DMS79 treated with DMSO at 0.1 percent for 48 hours (cell line): ENCODE measurements around the gene KRT83.
A peak's percentile ranks its signal among the peaks of the same experiment; 100 is the strongest.
"Not testable (repeated sequence)": the region's sequence is repeated elsewhere in the genome, so short reads cannot be mapped to it uniquely, and the experiment has no call there.

Experiments
- DNase-seq: peaks from one replicate; lab custom pipeline; 2025; lab: John Stamatoyannopoulos, UW

Gene KRT83

DNA sequence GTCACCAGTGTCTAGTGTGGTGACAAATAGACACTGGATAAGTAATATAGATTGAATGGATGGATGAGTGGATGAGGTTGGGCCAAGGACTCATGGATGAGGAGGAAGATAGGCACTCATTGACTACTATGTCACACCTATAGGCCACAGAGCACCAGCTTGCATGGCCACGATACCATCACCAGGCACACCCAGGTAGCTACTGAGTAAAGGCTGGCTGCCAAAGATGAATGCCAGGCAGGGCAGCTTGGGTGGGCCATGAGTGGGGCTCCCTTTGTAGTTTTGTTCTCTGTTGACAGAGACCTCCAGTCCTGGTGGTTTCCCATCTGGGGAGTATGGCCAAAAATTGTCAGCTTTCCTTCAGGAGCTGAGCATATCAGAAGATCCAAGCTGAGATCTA lies 11.2 kb upstream of the KRT83 start:
- DNase-seq, result no peak

DNA sequence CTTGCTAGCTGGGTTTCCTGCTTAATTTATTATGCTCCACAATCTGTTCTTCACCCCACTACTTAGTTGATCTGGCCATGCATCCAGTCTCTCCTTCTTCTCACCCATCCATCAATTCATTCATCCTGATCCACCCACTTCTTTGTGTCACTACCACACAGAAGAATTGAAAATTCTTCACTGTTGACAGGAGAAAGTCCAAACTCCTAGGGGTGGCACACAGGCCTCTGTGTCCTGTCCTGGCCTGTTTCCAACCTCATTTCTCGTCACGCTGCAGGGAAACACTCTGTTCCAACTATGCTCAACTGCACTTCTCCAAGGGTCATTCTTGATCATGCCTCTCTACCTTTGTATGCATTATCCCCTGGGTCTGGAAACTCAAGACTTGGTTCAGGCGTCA lies 10.6 kb upstream of the KRT83 start:
- DNase-seq, result peak; percentile 29

DNA sequence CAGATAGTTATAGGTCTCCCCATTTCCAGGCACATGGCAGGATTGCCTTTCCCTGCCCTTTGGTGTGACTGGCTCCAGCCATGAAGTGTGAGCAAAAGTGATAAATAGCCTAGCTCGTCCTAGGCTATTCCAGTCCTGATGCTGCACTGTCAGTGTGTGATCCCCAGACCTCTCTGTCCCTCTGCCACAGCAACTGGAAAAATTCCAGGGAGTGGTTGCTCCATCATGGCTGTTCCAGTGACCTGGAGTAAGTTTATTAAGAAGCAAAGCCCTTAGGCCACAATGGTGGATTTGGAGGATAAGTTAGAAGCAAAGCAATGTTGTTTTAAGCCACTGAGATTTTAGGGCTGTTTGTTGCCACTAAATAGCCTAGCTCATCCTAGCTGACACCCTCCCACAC lies 9.8 kb upstream of the KRT83 start:
- DNase-seq, result no peak

DNA sequence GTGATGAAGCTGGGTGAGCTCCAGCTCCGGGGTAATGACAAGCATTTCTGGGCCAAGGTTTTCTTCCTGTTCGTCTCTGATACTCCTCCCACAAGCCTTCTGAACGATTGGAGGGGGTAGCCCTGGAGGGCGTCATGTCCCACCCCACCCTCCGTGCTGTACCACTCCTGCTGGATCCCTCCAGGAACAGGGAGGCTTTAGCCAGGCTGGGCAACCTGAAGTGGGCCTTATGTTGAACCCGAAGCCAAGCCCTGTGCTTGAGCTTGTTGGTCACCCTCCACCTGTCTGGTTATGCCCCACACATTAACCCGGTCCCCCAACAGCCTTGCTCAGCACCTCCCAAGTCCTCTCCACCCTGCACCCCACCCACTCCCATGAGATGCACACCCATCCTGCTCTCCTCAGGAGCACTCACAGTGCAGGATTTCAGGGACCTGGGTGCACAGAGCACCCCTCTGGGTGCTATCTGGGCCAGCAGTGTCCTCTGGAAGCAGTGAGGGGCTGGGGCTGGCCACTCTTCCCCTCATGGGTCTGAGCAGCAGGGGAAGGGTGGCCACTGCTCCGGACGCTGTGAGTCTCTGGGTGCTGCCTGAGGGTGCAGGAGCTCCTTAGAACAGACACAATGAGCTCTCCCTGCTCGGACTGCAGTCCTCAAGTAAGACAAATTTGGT lies 6.8 kb upstream of the KRT83 start:
- no peak for DNase-seq

DNA sequence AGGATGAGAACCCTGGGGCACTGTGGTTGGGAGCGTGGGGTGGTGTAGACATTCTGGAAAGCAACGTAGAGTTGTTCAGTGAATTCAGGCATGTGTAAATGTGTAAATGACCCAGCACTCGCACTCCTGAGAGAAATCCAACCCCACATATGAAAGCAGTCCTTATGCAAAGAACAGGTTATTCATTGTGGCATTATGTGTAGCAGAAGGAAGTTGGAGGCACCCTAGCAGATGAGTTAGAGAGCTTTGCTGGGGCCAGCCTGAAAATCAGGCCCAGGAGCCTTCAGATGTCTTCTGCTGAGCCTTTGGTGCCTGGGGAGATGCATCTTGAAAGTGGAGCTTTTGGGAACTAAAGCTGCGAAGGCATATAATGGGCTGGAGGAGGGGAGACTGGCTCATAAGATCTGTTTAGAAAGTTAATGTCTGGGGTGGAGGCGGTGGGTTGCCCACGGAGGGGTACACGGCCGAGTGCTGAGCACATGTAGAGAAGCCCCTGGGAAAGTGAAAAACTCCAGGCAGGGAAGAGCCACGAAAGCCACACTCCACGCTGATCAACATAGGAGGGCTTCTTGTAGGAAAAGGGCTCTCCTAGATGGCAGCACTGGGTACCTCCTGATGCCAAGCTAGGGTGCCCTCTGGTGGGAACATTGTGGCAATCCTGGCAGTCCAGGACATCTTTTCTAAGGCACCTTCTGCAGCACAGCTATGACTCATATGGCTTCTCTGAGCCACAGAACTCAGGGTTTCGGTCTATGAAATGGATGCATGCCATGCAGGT lies 6.0 kb upstream of the KRT83 start:
- DNase-seq, result peak; percentile 5

DNA sequence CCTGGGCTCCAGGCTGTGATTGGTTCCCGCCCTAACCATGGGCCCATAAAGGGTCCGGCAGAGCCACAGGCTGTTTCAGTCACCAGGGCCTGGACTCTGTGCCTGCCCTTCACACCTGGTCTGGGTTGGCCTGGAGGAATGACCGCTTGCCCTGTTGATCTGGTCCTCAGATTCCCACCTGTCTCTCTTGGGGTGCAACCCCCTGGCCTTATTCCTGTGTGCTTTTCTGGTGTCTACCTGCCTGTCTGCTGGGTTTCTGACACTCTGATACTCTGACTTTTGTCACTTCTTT lies 2.9 kb upstream of the KRT83 start:
- DNase-seq, result no peak

DNA sequence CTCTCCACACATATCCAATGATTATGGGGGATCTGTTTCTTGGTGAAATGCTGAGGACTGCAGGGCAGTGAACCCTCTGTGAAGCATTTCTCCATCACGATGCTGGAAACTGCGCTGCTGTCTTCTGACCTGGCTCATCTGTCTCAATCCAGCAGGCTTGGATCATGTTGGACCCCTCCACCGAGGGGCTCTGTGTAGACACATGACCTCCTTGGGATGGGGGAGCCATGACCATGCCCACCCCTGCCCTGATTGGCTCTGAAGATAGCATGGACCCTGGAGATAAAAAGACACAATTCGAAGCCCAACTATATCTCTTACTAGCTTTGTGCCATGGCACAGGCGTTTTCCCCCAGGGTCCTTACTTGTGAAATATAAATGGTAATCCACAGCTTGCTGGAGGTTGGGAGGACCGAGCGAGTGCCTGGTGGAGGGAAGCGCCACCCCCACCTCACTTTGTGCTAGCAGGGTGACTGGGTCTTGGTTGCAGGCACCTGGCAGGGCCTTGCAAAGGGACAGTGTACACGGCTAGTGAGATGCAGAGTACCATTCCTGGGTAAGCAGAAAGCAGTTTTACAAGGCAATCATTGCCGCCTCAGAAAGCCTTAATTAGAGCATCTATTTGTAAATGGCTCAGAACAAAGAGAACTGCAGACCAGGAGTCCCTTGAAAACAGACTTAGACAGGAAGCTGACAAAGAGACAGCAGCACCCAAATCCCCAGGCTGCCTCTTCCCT lies 2.4 kb upstream of the KRT83 start:
- no peak for DNase-seq

DNA sequence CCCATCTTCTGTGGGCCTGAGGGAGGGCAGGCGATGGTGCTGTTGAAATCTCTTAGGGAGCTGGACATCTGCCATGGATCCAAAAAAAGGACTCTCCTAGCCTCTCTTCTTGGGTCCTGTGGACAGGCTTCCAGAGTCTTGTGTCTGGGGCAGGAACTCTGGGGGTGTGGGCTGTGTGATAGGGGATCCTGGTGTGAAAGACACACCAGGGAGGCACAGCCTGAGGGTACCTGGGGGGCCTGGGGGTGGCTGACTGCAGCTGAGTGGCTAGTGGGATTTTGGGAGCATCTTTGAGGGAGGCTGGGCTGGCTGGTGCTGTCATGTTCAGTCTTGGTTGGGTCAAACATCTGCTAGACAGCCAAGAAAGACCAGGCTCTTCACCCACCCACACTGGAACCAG lies 1.8 kb upstream of the KRT83 start:
- DNase-seq, result no peak

DNA sequence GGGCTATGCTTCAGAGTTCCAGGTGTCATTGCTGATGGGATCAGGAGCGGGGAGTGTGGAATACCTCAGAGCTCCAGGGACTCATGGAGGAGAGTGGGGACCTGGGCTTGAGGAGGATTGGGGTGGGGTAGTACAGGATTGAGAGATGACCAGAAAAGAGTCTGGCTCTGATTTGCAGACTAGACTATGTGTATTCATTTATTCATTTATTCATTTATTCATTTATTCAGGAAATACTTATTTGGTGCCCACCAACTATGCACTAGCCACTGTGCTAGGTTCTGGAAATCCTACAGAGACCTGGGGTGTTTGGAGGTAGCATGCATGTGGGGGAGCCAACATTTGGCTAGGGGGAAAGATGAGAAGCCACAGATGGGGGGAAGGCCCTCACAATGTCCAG lies 871 bp upstream of the KRT83 start:
- no peak for DNase-seq

DNA sequence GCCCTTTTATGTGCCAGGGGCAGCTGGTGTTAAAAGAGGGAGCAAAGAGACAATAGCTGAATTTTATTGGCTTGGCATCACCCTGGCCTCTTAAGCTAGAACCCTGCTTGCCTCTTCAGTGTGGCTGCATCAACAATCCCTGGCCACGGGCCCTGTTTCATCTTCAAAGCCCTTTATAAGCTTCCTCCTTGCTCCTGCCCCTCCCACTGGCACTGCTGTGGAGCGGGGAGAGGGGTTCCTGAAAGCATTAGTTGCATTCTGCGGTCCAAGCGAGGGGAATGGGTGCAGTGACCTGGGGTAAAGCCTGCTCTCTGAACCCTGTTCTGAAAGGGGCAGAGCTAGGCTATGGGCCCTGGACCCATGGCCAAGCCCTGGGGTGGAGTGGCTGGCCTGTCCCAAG lies 220 bp upstream of the KRT83 start:
- DNase-seq, result peak; percentile 72

DNA sequence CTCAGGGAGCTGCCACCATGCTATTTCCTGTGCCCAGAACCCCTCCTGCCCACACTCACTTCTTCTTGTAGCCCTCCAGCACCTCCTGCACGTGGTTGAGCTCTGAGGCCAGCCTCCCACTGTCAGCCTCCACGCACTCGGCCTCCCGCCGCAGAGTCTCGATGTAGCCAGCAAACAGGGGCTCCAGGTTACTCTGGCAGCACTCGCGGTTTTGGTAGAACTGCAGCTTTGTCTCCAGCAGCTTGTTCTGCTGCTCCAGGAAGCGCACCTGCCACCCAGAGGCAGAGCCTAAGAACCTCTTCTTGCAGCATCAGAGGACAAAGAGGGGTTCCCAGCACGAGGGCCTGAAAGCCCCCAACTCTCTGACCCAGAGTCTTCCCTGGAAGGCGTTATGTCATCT lies 2.1 kb downstream of the KRT83 start:
- DNase-seq, result no peak

DNA sequence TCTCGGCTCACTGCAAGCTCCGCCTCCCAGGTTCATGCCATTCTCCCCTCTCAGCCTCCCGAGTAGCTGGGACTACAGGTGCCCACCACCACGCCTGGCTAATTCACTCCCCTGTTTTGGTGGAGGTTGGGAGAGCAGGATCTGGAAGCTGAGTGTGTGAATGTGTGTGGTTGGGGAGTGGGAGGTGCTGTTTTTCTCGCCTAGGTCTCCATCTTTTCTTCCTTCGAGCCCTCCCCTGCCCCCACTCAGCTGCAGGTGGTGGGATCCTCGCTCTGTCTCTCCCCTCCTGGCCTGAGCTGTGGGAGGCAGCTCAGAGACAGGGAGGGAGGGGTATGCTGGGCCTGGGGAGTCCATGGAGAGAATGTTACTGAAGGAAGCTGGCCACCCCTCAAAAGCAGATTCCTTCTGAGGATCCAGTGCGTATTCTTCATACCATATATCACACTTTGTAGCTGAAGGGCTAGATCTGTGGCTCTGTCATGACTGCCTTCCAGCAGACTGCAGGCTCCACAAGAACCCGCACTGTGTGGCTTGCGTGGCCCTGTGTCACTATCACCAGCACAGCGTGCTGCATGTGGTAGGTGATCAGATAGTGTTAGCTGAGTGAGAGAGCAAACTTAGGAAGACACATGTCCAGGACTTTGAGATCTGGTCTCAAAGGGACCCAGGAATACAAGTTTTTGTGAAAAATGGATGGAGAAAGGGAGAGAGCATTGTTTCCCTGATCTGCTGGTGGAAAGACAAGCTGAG lies 2.8 kb downstream of the KRT83 start:
- no peak for DNase-seq

DNA sequence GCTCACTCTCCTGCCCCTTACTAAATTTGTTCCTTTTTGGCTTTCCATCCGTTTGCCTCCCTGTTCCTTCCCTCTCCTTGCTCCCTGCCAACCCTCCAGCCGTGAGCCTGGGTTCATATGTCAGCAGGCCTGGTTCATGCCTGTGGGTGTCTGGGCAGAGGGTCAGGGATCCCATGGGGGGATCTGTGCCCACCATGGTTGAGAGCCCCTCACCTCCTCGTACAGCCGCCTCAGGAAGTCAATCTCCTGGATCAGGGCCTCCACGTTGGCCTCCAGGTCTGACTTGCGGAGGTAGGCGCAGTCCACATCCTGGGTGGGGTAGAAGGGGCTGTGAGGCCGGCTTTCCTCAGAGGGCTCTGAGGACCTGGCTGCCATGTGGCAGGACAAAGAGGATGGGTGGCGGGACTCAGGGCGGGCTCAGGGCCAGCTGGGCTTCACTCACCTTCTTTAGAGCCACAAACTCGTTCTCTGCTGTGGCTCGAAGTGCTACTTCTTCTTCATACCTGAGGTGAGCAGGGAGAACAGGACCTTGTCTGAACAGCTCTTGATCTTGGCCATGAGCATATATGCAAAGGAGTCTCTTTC lies 3.6 kb downstream of the KRT83 start:
- DNase-seq, result no peak

DNA sequence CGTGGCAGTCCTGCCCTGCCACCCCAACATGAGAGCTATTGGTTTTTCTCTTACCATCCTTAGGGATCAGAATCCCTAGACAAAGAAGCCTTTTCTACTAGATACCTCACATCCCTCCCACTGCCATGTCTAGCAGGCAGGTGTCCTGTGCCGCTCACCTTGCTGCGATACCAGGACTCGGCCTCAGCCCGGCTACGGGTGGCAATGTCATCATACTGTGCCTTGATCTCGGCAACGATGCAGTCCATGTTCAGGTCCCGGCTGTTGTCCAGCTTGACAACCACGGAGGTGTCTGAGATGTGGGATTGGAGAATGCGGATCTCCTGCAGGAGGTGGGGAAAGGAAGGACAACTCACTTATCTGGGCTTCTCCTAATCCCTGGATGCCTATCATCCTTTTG lies 4.5 kb downstream of the KRT83 start:
- DNase-seq, result no peak

DNA sequence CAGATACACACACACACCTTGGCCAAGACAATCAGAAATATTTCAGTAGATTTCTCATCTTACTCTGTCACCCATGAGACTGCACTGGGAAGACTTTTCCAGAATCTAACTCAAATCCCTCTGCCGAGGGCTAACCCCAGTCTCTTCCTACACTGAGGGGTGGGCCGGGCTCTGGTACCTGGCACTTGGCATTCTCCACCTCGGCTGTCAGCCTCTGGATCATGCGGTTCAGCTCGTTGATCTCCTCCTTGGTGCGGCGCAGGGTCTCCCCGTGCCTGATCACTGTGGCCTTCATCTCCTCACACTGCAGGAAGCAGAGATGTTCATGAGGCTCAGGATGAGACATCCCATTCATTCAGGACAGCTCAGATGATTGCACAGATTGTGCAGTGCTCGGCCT lies 4.9 kb downstream of the KRT83 start:
- no peak for DNase-seq

DNA sequence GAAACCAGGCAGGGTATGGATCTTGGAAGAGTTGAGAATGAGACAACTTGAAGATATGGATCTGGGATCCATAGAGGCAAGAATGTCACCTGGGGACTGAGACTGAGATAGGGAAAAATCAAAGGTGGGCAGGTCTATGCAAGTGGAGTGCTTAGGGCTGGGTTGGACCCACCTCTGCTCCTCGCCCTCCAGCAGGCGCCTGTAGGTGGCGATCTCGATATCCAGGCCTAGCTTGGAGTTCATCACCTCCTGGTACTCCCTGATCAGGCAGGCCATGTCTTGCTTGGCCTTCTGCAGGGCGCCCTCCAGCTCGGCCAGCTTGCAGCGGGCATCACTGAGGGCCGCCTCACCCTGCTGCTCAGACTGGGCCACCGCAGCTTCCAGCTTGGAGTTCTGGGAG lies 5.5 kb downstream of the KRT83 start:
- DNase-seq, result not testable (repeated sequence)

DNA sequence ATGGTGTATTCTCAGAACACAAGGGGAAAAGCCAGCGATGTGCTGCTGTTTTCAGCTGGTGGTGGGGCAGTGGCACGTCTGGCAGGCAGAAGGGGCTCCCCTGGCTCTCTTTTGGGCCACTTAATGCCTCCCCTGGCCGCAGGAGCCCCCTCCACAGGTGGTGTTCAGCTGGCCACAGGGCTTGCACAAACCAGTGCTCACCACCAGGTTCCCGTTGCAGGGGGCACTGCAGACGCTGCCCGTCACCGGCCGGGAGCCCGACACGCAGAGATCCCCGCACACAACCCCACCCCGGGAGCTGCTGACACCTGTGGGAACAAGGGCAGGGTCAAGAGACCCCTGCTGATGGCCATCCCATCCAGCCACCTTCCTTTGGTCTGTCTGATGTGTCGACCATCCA lies 6.7 kb downstream of the KRT83 start:
- no peak for DNase-seq

DNA sequence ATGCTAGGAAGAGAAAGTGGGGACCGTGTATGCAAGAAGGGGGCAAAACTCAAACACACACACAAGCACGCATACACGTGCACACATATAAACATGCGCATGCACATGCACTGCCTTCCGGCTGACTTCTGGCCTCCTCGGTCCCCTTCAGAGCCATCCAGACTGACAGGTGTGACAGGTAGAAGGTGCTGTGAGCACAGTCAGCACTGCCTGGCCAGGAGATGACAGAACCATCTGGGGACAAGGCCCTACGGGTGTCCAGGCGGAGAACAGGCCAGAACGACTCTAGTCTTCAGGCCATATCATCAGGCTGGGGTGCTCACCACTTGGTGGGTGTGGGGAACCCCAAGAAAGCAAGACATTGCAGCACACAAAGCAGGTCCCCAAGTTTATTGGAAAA lies 7.3 kb downstream of the KRT83 start:
- DNase-seq, result no peak

DNA sequence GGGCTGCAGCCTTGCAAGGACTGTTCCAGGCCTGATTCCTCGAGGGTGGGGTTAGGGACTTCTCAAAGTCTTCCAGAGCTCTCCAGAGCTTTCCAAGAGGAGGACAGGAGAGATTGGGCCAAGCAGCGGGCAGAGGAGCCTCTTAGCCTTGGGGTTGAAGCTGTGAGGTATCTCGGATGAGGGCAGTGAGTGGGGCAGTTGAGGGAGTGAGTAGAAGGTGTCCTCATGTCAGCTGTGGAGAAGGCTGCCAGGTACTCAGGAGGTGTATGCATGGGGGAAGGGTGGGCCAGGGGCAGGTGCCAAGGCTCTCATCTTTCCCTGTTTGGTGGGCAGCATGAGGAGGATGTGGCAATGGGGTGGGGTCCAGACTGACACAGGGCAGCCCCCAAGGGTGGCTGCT lies 7.7 kb downstream of the KRT83 start:
- DNase-seq, result no peak

DNA sequence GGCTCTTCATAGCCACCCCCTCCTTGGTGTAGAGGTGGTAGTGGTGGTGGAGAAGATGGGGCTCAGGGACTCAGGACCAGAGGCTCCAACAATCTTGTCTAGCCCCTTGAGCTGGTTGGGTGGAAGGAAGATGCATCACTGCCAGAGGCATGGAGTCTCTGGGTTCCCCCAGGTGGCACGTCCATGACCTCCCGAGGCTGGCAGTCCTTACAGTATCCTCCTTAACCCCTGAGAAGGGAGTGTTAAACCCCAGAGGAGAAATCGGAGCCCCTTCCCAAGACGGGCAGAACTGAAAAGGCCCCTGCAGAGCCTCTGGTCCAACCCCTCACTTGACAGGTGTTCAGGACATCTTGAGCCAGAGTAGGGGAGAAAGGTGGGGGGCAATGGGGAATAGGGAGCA lies 9.1 kb downstream of the KRT83 start:
- no peak for DNase-seq

DNA sequence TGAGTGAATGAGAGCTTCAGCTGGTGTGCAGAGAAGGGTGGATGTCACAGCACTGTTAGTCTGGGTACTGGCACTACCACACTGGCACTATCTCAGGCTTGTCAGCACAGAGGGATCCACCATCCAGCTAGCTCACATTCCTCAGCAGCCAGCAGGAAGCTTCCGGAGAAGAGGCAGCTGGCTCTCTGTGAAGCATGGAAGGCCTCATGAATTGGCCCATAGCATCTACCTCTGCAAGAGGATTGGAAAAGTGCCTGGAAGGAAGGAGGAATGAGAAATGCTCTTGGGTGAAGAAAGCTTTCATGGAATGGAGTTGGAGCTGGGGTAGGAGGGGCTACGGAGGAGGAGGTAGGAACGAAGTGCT lies 9.9 kb downstream of the KRT83 start:
- DNase-seq, result no peak

DNA sequence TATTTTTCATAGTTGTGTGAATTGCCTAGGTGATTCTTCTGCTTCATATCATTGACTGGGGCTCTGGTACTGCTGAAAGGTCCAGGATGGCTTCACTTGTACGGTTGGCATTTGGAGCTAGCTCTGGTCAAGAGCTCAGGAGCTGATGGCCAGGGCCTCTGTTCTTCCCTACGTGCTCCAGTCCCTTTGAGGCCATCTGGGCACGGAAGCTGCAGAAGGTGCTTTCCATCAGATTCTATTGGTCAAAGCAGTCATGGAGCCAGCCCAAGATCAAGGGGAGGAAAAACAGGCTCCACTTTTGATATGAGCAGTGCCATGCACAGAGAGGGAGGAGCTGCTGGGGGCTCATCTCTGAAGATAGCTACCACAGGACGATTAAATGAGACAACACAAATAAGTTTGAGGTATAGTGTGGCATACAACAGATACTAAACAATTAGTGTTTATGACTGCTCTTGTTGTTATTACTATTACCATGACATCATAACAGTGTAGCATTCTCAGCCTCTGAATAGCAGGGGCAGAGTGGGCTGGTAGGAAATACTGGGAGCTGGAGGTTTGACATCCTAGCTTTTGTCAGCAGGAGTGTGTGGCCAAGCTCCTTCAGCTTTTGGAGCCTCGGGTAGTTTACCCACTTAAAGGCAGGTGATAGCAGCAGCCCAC lies 10.4 kb downstream of the KRT83 start:
- DNase-seq, result no peak
